ENCODE results near the gene WWOX. TPM values are rescaled to one million over a fixed set of nuclear protein-coding genes. Genes with fewer than 3 reads are reported as not detected.

Gene WWOX
- total and polyA plus RNA-seq, 2 donors (not counting 1 experiment from before 2014, with no cell fraction given) = 10.5 to 42.3 TPM

DNA sequence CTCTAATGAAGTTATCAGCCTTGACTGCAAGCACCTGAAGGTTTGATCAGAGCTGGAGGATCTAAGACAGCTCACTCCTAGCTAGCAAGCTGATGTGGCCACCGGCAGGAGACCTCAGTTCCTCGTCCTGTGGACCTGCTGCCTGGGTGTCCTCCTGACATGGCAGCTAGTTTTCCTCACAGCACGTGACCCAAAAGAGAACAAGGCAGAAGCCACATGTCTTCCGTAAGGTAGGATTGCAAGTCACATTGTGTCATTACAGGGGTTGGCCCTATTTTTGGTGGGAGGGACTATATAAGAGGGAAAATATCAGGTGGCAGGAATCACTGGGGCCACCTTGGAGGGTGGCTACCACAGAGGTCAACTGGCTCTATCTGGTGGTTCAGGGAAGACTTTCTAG is 18.1 kb upstream of the WWOX start:
- Mint-ChIP-seq H3K9me3 (ENCODE audit: insufficient read depth) (no peaks in the 10 kb centered on the region), H3K27me3 (peaks cover 23% of the 10 kb centered on the region), H3K4me3 (no peak overlapping the region), H3K4me1 (no peaks in the 10 kb centered on the region), H3K27ac (no peak overlapping the region)
- POLR2A ChIA-PET = no interaction called here
- intact Hi-C loops (cut with micrococcal nuclease) = no loop called here
- no peaks in the 10 kb centered on the region for H3K4me1 ChIP-seq (ENCODE audit: control insufficient read depth in 2 of 2, insufficient read depth in 2 of 2, low read length in 2 of 2)
- no peaks in the 10 kb centered on the region for H4K20me1 ChIP-seq (ENCODE audit: control insufficient read depth, insufficient read depth, low read length, poor library complexity, severe bottlenecking)
- no peak for DNase-seq
- no peak overlapping the region for H3K9ac ChIP-seq (ENCODE audit: low read length)
- TF ChIP-seq, protein P1, sequence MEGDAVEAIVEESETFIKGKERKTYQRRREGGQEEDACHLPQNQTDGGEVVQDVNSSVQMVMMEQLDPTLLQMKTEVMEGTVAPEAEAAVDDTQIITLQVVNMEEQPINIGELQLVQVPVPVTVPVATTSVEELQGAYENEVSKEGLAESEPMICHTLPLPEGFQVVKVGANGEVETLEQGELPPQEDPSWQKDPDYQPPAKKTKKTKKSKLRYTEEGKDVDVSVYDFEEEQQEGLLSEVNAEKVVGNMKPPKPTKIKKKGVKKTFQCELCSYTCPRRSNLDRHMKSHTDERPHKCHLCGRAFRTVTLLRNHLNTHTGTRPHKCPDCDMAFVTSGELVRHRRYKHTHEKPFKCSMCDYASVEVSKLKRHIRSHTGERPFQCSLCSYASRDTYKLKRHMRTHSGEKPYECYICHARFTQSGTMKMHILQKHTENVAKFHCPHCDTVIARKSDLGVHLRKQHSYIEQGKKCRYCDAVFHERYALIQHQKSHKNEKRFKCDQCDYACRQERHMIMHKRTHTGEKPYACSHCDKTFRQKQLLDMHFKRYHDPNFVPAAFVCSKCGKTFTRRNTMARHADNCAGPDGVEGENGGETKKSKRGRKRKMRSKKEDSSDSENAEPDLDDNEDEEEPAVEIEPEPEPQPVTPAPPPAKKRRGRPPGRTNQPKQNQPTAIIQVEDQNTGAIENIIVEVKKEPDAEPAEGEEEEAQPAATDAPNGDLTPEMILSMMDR (IDR thresholded peaks at IDR 0.05) = no peak
- TF ChIP-seq EZH2 (IDR thresholded peaks at IDR 0.05; ENCODE audit: borderline replicate concordance, insufficient read depth, low read depth, low read length, poor library complexity, severe bottlenecking) = no peak
- no peak overlapping the region for H3K4me3 ChIP-seq (ENCODE audit: control extremely low read depth in 1 of 5, extremely low read depth in 1 of 5, insufficient read depth in 1 of 5, low read depth in 2 of 5, low read length in 4 of 5)
- H3K27ac ChIP-seq (ENCODE audit: low read length in 2 of 2) = no peak overlapping the region
- CTCF ChIA-PET = no interaction called here
- peaks cover 0 to 11% (median 3%) of the 10 kb centered on the region in 4 experiments for H3K27me3 ChIP-seq (replicated peaks in 1 of 4; ENCODE audit: control extremely low read depth in 1 of 4, control insufficient read depth in 3 of 4, insufficient read depth in 4 of 4, low read length in 3 of 4)
- no peaks in the 10 kb centered on the region for H3K36me3 ChIP-seq (replicated peaks in 1 of 2; ENCODE audit: control extremely low read depth in 1 of 2, control insufficient read depth in 1 of 2, extremely low read depth in 1 of 2, insufficient read depth in 2 of 2, low read length in 1 of 2)
- WGBS (ENCODE audit: insufficient coverage) = 87% methylated on average over 4 of the region's 4 CpGs
- H3K79me2 ChIP-seq (ENCODE audit: control insufficient read depth, insufficient read depth, low read length) = no peaks in the 10 kb centered on the region
- ATAC-seq (ENCODE audit: low read depth) = no peak
- no peak overlapping the region for H3K4me2 ChIP-seq (replicated peaks; ENCODE audit: low read depth, low read length, poor library complexity, severe bottlenecking)
- peaks cover 0 to 4% (median 0%) of the 10 kb centered on the region in 3 donors for H3K9me3 ChIP-seq (ENCODE audit: control extremely low read depth in 1 of 3, control insufficient read depth in 2 of 3, insufficient read depth in 1 of 3, low read length in 2 of 3)
- no peak overlapping the region for H2AFZ ChIP-seq (ENCODE audit: insufficient read depth, low read depth, low read length, poor library complexity, severe bottlenecking)

- Histone ChIP-seq H3K9ac (ENCODE audit: low read length) (no peak overlapping the region), H4K20me1 (ENCODE audit: control insufficient read depth, insufficient read depth, low read length, poor library complexity, severe bottlenecking) (no peaks in the 10 kb centered on the region), H3K4me3 (ENCODE audit: control extremely low read depth in 1 of 5, extremely low read depth in 1 of 5, insufficient read depth in 1 of 5, low read depth in 2 of 5, low read length in 4 of 5) (no peak overlapping the region), H3K36me3 (replicated peaks in 1 of 2; ENCODE audit: control extremely low read depth in 1 of 2, control insufficient read depth in 1 of 2, extremely low read depth in 1 of 2, insufficient read depth in 2 of 2, low read length in 1 of 2) (no peaks in the 10 kb centered on the region), H3K9me3 (ENCODE audit: control extremely low read depth in 1 of 3, control insufficient read depth in 2 of 3, insufficient read depth in 1 of 3, low read length in 2 of 3) (no peaks in the 10 kb centered on the region), H3K79me2 (ENCODE audit: control insufficient read depth, insufficient read depth, low read length) (no peaks in the 10 kb centered on the region), H3K4me2 (replicated peaks; ENCODE audit: low read depth, low read length, poor library complexity, severe bottlenecking) (no peak overlapping the region), H3K27ac (ENCODE audit: low read length in 2 of 2) (no peak overlapping the region), H3K27me3 (replicated peaks in 1 of 4; ENCODE audit: control extremely low read depth in 1 of 4, control insufficient read depth in 3 of 4, insufficient read depth in 4 of 4, low read length in 3 of 4) (no peaks in the 10 kb centered on the region), H3K4me1 (ENCODE audit: control insufficient read depth in 2 of 2, insufficient read depth in 2 of 2, low read length in 2 of 2) (no peaks in the 10 kb centered on the region), H2AFZ (ENCODE audit: insufficient read depth, low read depth, low read length, poor library complexity, severe bottlenecking) (no peak overlapping the region)
- Mint-ChIP-seq H3K4me1 (no peaks in the 10 kb centered on the region), H3K27ac (no peak overlapping the region), H3K4me3 (no peak overlapping the region), H3K27me3 (peaks cover 26% of the 10 kb centered on the region), H3K9me3 (ENCODE audit: insufficient read depth) (no peaks in the 10 kb centered on the region)
- CTCF ChIA-PET = no interaction called here
- no peak for DNase-seq
- TF ChIP-seq, protein P1 (IDR thresholded peaks at IDR 0.05) = no peak
- no peak for TF ChIP-seq EZH2 (IDR thresholded peaks at IDR 0.05; ENCODE audit: borderline replicate concordance, insufficient read depth, low read depth, low read length, poor library complexity, severe bottlenecking)
- POLR2A ChIA-PET = no interaction called here
- no peak for ATAC-seq (ENCODE audit: low read depth)
- intact Hi-C loops (cut with micrococcal nuclease) = no loop called here
- WGBS (ENCODE audit: insufficient coverage) = 83% methylated on average over 1 of the region's 1 CpG
Measured at GRCh38 chr16:78091419-78091818, 8.0 kb upstream of the WWOX start.
